Hepatocyte (in vitro differentiated cells): Measurements from ENCODE around the gene TMEM196. TPM values are rescaled to one million over a fixed set of nuclear protein-coding genes. Genes with fewer than 3 reads are reported as not detected.
"Not testable (repeated sequence)": the region's sequence is repeated elsewhere in the genome, so short reads cannot be mapped to it uniquely, and the experiment has no call there.

Experiments used
- DNase-seq: peaks from one replicate; pipeline ENCODE4 v3.0.0-alpha.2; 2016; ENCODE audit warnings: low spot score
- H2AFZ ChIP-seq: fragments of 200-600 bp; sonication (generic); 2 replicates; pipeline ENCODE4 v1.6.0; 2016; ENCODE audit warnings: antibody characterized with exemption, mild to moderate bottlenecking
- H3K27ac ChIP-seq: fragments of 200-600 bp; sonication (generic); 2 replicates; pipeline ENCODE4 v1.5.1; 2016; ENCODE audit warnings: mild to moderate bottlenecking
- H3K27me3 ChIP-seq: fragments of 200-600 bp; sonication (generic); 2 replicates; pipeline ENCODE4 v1.6.1; 2016
- H3K36me3 ChIP-seq: fragments of 200-600 bp; sonication (generic); replicated peaks from 2 replicates; pipeline ENCODE4 v1.5.1; 2016; ENCODE audit warnings: low read depth; ENCODE audit not compliant: insufficient read depth
- H3K4me1 ChIP-seq: fragments of 200-600 bp; sonication (generic); 2 replicates; pipeline ENCODE4 v1.5.1; 2016; ENCODE audit warnings: mild to moderate bottlenecking, moderate library complexity; ENCODE audit not compliant: insufficient read depth
- H3K4me2 ChIP-seq: fragments of 200-600 bp; sonication (generic); 2 replicates; pipeline ENCODE4 v1.6.0; 2016
- H3K4me3 ChIP-seq: fragments of 200-600 bp; sonication (generic); 2 replicates; pipeline ENCODE4 v1.5.1; 2016; ENCODE audit warnings: mild to moderate bottlenecking
- H3K79me2 ChIP-seq: fragments of 200-600 bp; sonication (generic); 2 replicates; pipeline ENCODE4 v1.6.0; 2017; ENCODE audit warnings: mild to moderate bottlenecking
- H3K9me2 ChIP-seq: fragments of 200-600 bp; sonication (generic); replicated peaks from 2 replicates; pipeline ENCODE4 v1.6.0; 2017; ENCODE audit warnings: mild to moderate bottlenecking; ENCODE audit not compliant: insufficient read depth
- H3K9me3 ChIP-seq: fragments of 200-600 bp; sonication (generic); 2 replicates; pipeline ENCODE4 v1.5.1; 2016; ENCODE audit warnings: low read depth, mild to moderate bottlenecking
- H4K20me1 ChIP-seq: fragments of 200-600 bp; sonication (generic); 2 replicates; pipeline ENCODE4 v1.6.0; 2016; ENCODE audit warnings: mild to moderate bottlenecking; ENCODE audit not compliant: insufficient read depth, poor library complexity, severe bottlenecking
- EZH2 ChIP-seq: fragments of 200-600 bp; sonication (generic); IDR thresholded peaks from 2 replicates; pipeline ENCODE4 v1.6.1; 2016; ENCODE audit warnings: antibody characterized with exemption, mild to moderate bottlenecking, borderline replicate concordance
- EZH2phosphoT487 ChIP-seq: fragments of 200-600 bp; sonication (generic); IDR thresholded peaks from one replicate; pipeline ENCODE4 v1.6.1; 2018; ENCODE audit warnings: antibody characterized with exemption, mild to moderate bottlenecking, low read depth, moderate library complexity; ENCODE audit not compliant: unreplicated experiment, severe bottlenecking
- WGBS: methylation state at CpG from one replicate; pipeline ENCODE4 v1.1.6; 2016; ENCODE audit warnings: low lambda C conversion rate; ENCODE audit errors: missing lambda C conversion rate; 5-methylcytosine and 5-hydroxymethylcytosine counted together
- polyA plus RNA-seq: library from polyadenylated mRNA; unstranded; fragments of >200 nt; fragmentation: Nextera tagmentation; extraction: Ambion mirVana; gene quantifications from 2 replicates; pipeline ENCODE4 v1.2.1, GENCODE V29; 2016
- total RNA-seq: library from RNA; depleted of rRNA; stranded (reverse); fragments of >200 nt; gene quantifications from 2 replicates; pipeline ENCODE4 v1.2.3, GENCODE V29; 2014
- TF ChIP-seq, protein P1 (sequence below): fragments of 200-600 bp; sonication (generic); IDR thresholded peaks from 2 replicates; pipeline ENCODE4 v1.5.1; 2016; ENCODE audit warnings: antibody characterized with exemption, mild to moderate bottlenecking; ENCODE audit not compliant: poor library complexity

TMEM196 gene
- total and polyA plus RNA-seq, 2 experiments from 2014 or later, result 0.17 TPM; not detected in 1

DNA sequence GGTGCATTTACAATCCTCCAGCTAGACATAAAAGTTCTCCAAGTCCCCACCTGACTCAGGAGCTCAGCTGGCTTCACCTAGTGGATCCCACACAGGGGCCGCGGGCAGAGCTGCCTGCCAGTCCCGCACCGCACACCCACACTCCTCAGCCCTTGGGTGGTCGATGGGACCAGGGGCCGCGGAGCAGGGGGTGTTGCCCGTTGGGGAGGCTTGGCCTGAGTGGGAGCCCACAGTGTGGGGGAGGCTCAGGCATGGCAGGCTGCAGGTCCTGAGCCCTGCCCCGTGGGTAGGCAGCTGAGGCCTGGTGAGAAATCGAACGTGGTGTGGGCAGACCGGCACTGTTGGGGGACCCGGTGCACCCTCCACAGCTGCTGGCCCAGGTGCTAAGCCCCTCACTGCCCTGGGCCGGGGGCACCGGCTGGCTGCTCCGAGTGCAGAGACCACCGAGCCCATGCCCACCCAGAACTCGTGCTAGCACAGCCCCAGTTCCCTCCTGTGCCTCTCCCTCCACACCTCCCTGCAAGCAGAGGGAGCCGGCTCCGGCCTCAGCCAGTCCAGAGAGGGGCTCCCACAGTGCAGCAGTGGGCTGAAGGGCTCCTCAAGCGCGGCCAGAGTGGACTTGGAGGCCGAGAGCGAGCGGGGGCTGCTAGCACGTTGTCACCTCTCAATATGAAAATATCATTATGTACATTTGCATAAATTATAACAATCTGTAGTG lies 81.1 kb downstream of the TMEM196 start:
- no peaks in the 10 kb centered on the region for H3K27me3 ChIP-seq
- no peaks in the 10 kb centered on the region for H3K9me2 ChIP-seq
- WGBS, result 95% methylated on average over 24 of the region's 26 CpGs
- no peak overlapping the region for H2AFZ ChIP-seq
- H3K36me3 ChIP-seq, result no peaks in the 10 kb centered on the region
- H3K27ac ChIP-seq, result no peak overlapping the region
- no peak overlapping the region for H3K4me2 ChIP-seq
- no peaks in the 10 kb centered on the region for H4K20me1 ChIP-seq
- H3K4me1 ChIP-seq, result no peaks in the 10 kb centered on the region
- DNase-seq, result no peak
- TF ChIP-seq EZH2, result no peak
- TF ChIP-seq EZH2phosphoT487, result no peak
- TF ChIP-seq, protein P1, sequence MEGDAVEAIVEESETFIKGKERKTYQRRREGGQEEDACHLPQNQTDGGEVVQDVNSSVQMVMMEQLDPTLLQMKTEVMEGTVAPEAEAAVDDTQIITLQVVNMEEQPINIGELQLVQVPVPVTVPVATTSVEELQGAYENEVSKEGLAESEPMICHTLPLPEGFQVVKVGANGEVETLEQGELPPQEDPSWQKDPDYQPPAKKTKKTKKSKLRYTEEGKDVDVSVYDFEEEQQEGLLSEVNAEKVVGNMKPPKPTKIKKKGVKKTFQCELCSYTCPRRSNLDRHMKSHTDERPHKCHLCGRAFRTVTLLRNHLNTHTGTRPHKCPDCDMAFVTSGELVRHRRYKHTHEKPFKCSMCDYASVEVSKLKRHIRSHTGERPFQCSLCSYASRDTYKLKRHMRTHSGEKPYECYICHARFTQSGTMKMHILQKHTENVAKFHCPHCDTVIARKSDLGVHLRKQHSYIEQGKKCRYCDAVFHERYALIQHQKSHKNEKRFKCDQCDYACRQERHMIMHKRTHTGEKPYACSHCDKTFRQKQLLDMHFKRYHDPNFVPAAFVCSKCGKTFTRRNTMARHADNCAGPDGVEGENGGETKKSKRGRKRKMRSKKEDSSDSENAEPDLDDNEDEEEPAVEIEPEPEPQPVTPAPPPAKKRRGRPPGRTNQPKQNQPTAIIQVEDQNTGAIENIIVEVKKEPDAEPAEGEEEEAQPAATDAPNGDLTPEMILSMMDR, result no peak
- H3K79me2 ChIP-seq, result no peaks in the 10 kb centered on the region
- H3K9me3 ChIP-seq, result no peaks in the 10 kb centered on the region
- H3K4me3 ChIP-seq, result no peak overlapping the region

DNA sequence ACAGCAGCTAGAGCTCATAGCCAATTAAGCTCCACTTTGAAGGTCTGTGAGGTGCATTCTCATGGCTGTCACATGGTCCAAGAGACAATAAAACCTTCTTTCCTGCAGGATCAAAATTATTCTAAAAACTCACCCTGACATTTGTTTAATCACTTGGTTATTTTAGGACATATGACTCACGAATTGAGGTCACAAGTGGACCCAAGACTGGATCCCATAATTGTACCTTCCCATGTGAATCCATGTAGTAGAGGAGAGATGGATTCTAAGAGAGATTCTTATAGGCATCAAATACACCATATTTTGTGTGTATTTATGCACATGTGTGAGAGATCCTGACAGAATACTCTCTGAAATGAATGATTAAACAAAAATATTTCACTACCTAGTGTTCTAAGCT lies 82.7 kb downstream of the TMEM196 start:
- WGBS, result 0% methylated on average over 1 of the region's 1 CpG

DNA sequence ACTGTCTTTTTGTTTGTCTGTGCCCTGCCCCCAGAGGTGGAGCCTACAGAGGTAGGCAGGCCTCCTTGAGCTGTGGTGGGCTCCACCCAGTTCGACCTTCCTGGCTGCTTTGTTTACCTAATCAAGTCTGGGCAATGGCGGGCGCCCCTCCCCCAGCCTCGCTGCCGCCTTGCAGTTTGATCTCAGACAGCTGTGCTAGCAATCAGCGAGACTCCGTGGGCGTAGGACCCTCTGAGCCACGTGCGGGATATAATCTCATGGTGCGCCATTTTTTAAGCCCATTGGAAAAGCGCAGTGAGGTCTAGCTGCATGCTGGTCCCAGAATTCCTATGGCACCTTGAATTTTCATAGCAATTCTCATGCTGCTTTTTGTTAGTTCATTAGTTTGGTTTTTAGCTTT lies 84.3 kb downstream of the TMEM196 start:
- not testable (repeated sequence) for H3K27me3 ChIP-seq, H4K20me1 ChIP-seq, H3K36me3 ChIP-seq, H3K27ac ChIP-seq, DNase-seq, H2AFZ ChIP-seq, H3K9me3 ChIP-seq, H3K4me1 ChIP-seq, H3K79me2 ChIP-seq, H3K4me3 ChIP-seq, H3K9me2 ChIP-seq
- peak overlapping the region; percentile 33 for H3K4me2 ChIP-seq
- WGBS, result 44% methylated on average over 12 of the region's 12 CpGs

More for the DNA sequence above, 82.7 kb downstream of the TMEM196 start:
- Histone ChIP-seq H3K9me3 (no peaks in the 10 kb centered on the region), H2AFZ (no peak overlapping the region), H3K27me3 (no peaks in the 10 kb centered on the region), H3K4me3 (no peak overlapping the region), H3K27ac (no peak overlapping the region), H3K79me2 (no peaks in the 10 kb centered on the region), H3K4me1 (no peaks in the 10 kb centered on the region), H4K20me1 (no peaks in the 10 kb centered on the region), H3K4me2 (no peak overlapping the region), H3K36me3 (no peaks in the 10 kb centered on the region), H3K9me2 (no peaks in the 10 kb centered on the region)
- no peak for DNase-seq
- TF ChIP-seq, protein P1, result no peak
- TF ChIP-seq EZH2phosphoT487 (no peak), EZH2 (no peak)

DNA sequence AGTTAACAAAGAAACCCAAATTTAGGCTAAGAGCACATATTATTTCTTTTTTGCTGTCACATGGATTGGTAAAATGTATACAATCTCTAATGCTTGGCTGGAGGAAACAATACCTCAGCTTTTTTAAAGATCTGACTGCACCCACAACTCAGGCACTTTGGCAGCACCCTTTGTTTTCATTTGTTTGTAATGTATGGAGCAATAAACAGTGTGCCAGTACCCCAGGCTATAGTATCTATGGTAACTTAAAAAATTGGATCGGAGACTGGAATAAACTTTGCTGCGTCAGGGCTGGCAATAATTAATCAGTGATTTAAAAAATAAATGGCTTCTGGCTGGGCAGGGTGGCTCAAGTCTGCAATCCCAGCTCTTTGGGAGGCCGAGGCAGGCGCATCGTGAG lies 91.8 kb downstream of the TMEM196 start:
- Histone ChIP-seq H4K20me1 (no peaks in the 10 kb centered on the region), H3K36me3 (no peaks in the 10 kb centered on the region), H3K4me2 (no peak overlapping the region), H3K9me3 (no peaks in the 10 kb centered on the region), H2AFZ (no peak overlapping the region), H3K4me1 (no peaks in the 10 kb centered on the region), H3K9me2 (no peaks in the 10 kb centered on the region), H3K27ac (no peak overlapping the region), H3K27me3 (no peaks in the 10 kb centered on the region), H3K79me2 (no peaks in the 10 kb centered on the region), H3K4me3 (no peak overlapping the region)
- WGBS, result 74% methylated on average over 5 of the region's 5 CpGs
- TF ChIP-seq, protein P1, result no peak
- TF ChIP-seq EZH2phosphoT487 (no peak), EZH2 (no peak)
- DNase-seq, result peak; percentile 10
